CD4-positive, alpha-beta T cell treated with Interleukin-6 at 100 ng/mL for 8 hours (primary cell): ENCODE data around the gene PCDHB9.
"Not testable (repeated sequence)": the region's sequence is repeated elsewhere in the genome, so short reads cannot be mapped to it uniquely, and the experiment has no call there.

Experiments
- DNase-seq: peaks from one replicate; pipeline ENCODE4 v3.0.0-alpha.2; 2020; ENCODE audit warnings: mixed read lengths, low spot score

The PCDHB9 gene

GRCh38 chr5:141188682-141189081 is 1.7 kb downstream of the PCDHB9 start:
- not testable (repeated sequence) for DNase-seq

DNA sequence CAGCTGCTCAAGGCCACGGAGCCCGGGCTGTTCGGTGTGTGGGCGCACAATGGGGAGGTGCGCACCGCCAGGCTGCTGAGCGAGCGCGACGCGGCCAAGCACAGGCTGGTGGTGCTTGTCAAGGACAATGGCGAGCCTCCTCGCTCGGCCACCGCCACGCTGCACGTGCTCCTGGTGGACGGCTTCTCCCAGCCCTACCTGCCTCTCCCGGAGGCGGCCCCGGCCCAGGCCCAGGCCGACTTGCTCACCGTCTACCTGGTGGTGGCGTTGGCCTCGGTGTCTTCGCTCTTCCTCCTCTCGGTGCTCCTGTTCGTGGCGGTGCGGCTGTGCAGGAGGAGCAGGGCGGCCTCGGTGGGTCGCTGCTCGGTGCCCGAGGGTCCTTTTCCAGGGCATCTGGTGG is 2.2 kb downstream of the PCDHB9 start:
- not testable (repeated sequence) for DNase-seq

GRCh38 chr5:141192110-141192725 is 5.3 kb downstream of the PCDHB9 start, which contains the start of gene PCDHB10:
Gene PCDHB10 (plus strand): TSS chr5:141192353. CDS start chr5:141192553, 200 bp downstream.
- DNase-seq = no peak

DNA sequence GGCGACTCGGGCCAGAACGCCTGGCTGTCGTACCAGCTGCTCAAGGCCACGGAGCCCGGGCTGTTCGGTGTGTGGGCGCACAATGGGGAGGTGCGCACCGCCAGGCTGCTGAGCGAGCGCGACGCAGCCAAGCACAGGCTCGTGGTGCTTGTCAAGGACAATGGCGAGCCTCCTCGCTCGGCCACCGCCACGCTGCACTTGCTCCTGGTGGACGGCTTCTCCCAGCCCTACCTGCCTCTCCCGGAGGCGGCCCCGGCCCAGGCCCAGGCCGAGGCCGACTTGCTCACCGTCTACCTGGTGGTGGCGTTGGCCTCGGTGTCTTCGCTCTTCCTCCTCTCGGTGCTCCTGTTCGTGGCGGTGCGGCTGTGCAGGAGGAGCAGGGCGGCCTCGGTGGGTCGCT is 7.4 kb downstream of the PCDHB9 start:
- DNase-seq = not testable (repeated sequence)

DNA sequence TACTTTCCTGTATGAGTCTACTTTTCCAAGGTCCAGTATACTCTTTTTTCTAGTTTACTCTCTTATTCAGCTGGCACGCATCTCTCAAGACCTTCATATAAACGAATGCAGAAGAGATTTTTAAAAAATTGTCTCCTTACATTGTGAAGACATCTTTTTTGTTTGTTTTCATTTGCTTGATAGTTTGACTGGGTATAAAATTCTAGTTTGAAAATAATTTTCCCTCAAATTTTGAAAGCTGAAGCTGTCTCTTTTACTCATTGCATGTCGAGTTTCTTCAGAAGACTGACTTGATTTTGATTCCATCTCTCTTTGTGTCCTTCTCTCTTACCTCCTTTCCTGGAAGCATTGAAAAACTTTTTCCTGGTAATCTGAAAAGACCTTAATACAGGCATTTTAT is 9.4 kb downstream of the PCDHB9 start:
- DNase-seq = no peak

- DNase-seq = no peak
Observed at GRCh38 chr5:141199359-141200235, 12.6 kb downstream of the PCDHB9 start, which contains the start of gene PCDHB11. Gene PCDHB11 (plus strand): TSS chr5:141199627. CDS start chr5:141199775, 148 bp downstream.

DNA sequence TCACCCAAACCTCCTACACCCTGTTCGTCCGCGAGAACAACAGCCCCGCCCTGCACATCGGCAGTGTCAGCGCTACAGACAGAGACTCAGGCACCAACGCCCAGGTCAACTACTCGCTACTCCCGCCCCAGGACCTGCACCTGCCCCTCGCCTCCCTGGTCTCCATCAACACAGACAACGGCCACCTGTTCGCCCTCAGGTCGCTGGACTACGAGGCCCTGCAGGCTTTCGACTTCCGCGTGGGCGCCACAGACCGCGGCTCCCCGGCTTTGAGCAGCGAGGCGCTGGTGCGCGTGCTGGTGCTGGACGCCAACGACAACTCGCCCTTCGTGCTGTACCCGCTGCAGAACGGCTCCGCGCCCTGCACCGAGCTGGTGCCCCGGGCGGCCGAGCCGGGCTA is 14.2 kb downstream of the PCDHB9 start:
- not testable (repeated sequence) for DNase-seq

GRCh38 chr5:141201646-141202045 is 14.7 kb downstream of the PCDHB9 start:
- not testable (repeated sequence) for DNase-seq

DNA sequence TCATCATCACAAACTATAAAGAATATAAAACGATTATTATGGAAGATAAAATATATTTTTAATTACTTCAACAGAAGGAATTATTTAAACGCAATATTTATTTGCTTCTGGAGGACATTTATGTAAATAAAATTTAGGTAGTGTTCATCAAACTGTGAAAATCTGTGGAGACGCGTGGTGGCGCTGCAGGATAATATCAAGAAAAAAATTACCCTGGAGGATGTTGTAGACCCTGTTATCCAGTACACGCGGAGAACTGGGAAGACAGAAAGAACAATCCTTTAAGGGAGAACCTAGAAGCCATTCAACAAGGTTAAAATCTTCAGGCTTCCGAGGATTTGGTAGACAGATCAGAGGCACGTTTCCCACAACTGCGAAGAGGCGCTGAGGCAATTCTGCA is 21.5 kb downstream of the PCDHB9 start, which contains the start of gene PCDHB12:
PCDHB12 (plus strand) TSS at position 242 of the 400 bp plus-strand sequence. CDS start 189 bp downstream, outside the sequence.
- no peak for DNase-seq

- not testable (repeated sequence) for DNase-seq
Observed at GRCh38 chr5:141210281-141210680, 23.3 kb downstream of the PCDHB9 start.

DNA sequence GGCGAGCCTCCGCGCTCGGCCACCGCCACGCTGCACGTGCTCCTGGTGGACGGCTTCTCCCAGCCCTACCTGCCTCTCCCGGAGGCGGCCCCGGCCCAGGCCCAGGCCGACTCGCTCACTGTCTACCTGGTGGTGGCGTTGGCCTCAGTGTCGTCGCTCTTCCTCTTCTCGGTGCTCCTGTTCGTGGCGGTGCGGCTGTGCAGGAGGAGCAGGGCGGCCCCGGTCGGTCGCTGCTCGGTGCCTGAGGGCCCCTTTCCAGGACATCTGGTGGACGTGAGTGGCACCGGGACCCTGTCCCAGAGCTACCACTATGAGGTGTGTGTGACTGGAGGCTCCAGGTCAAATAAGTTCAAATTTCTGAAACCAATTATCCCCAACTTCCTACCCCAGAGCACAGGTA is 23.9 kb downstream of the PCDHB9 start:
- not testable (repeated sequence) for DNase-seq

DNA sequence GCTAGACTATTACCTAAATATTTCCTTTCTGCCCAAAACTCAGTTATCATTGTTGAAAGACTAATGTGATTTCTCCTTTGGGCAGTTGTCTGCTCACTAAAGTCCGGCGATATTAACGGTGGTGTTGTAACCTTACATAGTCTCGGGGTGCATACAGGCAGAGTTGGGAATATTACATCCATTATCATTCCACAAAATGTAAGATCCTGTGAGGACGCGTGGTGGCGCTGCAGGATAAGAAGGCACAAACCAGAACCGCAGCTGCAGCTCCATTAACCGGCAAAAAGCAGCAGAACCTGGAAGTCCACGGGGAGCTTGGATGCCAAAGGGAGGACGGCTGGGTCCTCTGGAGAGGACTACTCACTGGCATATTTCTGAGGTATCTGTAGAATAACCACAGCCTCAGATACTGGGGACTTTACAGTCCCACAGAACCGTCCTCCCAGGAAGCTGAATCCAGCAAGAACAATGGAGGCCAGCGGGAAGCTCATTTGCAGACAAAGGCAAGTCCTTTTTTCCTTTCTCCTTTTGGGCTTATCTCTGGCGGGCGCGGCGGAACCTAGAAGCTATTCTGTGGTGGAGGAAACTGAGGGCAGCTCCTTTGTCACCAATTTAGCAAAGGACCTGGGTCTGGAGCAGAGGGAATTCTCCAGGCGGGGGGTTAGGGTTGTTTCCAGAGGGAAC is 26.8 kb downstream of the PCDHB9 start, which contains the start of gene PCDHB13:
PCDHB13 (plus strand) TSS at position 264 of the 684 bp plus-strand sequence; CDS start at position 469, 205 bp downstream.
- not testable (repeated sequence) for DNase-seq

DNA sequence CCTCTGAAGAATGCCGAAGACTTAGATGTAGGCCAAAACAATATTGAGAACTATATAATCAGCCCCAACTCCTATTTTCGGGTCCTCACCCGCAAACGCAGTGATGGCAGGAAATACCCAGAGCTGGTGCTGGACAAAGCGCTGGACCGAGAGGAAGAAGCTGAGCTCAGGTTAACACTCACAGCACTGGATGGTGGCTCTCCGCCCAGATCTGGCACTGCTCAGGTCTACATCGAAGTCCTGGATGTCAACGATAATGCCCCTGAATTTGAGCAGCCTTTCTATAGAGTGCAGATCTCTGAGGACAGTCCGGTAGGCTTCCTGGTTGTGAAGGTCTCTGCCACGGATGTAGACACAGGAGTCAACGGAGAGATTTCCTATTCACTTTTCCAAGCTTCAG is 27.6 kb downstream of the PCDHB9 start:
- DNase-seq = not testable (repeated sequence)

DNA sequence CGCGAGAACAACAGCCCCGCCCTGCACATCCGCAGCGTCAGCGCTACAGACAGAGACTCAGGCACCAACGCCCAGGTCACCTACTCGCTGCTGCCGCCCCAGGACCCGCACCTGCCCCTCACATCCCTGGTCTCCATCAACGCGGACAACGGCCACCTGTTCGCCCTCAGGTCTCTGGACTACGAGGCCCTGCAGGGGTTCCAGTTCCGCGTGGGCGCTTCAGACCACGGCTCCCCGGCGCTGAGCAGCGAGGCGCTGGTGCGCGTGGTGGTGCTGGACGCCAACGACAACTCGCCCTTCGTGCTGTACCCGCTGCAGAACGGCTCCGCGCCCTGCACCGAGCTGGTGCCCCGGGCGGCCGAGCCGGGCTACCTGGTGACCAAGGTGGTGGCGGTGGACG is 28.5 kb downstream of the PCDHB9 start:
- DNase-seq = not testable (repeated sequence)

- not testable (repeated sequence) for DNase-seq
Observed at GRCh38 chr5:141216035-141216434, 29.1 kb downstream of the PCDHB9 start.

DNA sequence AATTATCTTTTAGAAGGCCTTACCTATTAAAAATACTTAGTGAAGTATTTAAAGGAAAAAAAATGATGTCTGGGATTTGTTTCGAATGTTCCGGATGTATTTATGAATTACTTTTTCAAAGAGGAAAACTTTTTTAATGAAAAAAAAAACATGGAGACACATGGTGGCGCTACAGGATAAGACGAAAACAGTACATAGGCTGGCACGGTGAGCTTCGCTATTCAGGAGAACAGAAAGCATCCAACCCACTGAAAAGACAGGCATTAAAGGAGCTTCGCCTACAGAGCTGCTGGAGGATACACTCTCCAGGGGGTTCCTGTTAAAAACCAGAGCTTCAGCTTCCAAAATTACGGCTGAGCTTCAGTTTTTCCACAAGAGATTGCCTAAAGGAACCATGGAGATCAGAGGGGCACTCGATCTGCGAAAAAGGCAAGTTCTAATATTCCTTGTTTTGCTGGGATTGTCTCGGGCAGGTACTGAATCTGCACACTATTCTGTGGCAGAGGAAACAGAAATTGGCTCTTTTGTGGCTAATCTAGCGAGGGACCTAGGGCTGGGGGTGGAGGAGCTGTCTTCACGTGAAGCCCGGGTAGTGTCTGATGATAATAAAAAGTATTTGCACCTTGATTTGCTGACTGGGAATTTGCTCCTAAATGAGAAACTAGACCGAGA is 36.3 kb downstream of the PCDHB9 start, which contains the start of gene PCDHB14:
PCDHB14 (plus strand) TSS at position 232 of the 672 bp plus-strand sequence; CDS start at position 395, 163 bp downstream.
- DNase-seq = no peak

- DNase-seq = not testable (repeated sequence)
Observed at GRCh38 chr5:141224844-141225243, 37.9 kb downstream of the PCDHB9 start.

- not testable (repeated sequence) for DNase-seq
Observed at GRCh38 chr5:141225421-141225820, 38.5 kb downstream of the PCDHB9 start.

- DNase-seq = no peak
Observed at GRCh38 chr5:141234109-141234667, 47.2 kb downstream of the PCDHB9 start.

- not testable (repeated sequence) for DNase-seq
Observed at GRCh38 chr5:141235922-141236321, 49.0 kb downstream of the PCDHB9 start.
